HEK293T (cell line): ENCODE measurements around the gene GFOD2.

ENCODE experiments used
- CTCF ChIA-PET: fragments of 350-600 bp; formaldehyde crosslinking; extraction: SDS; loops from one replicate; lab custom pipeline; 2021; ENCODE audit warnings: antibody characterized with exemption, inconsistent platforms; lab: Yijun Ruan, JAX
- POLR2A ChIA-PET: fragments of 350-600 bp; formaldehyde crosslinking; extraction: SDS; loops from one replicate; lab custom pipeline; 2020; ENCODE audit warnings: antibody characterized with exemption, inconsistent platforms; lab: Yijun Ruan, JAX
- DNase-seq: peaks from one replicate; pipeline ENCODE4 v3.0.0; 2012; ENCODE audit warnings: mixed read lengths; ENCODE audit errors: extremely low spot score
- ARNT ChIP-seq: fragments of 450-650 bp; IDR thresholded peaks from 2 replicates; pipeline ENCODE4 v1.6.1; 2017; ENCODE audit warnings: mild to moderate bottlenecking
- BHLHE40 ChIP-seq: fragments of 450-650 bp; IDR thresholded peaks from 2 replicates; pipeline ENCODE4 v1.6.1; 2016; ENCODE audit warnings: mild to moderate bottlenecking, moderate library complexity, borderline replicate concordance
- CTBP1 ChIP-seq: fragments of 450-650 bp; IDR thresholded peaks from 2 replicates; pipeline ENCODE4 v1.6.1; 2016; ENCODE audit warnings: borderline replicate concordance
- ELF4 ChIP-seq: fragments of 450-650 bp; IDR thresholded peaks from 2 replicates; pipeline ENCODE4 v1.6.1; 2017; ENCODE audit warnings: antibody characterized with exemption
- FOXA1 ChIP-seq: fragments of 450-650 bp; IDR thresholded peaks from 2 replicates; pipeline ENCODE4 v1.6.1; 2016; ENCODE audit warnings: mild to moderate bottlenecking
- FOXK2 ChIP-seq: fragments of 450-650 bp; IDR thresholded peaks from 2 replicates; pipeline ENCODE4 v1.6.1; 2016; ENCODE audit warnings: mild to moderate bottlenecking
- FOXM1 ChIP-seq: fragments of 450-650 bp; IDR thresholded peaks from 2 replicates; pipeline ENCODE4 v1.6.1; 2017; ENCODE audit warnings: mild to moderate bottlenecking, borderline replicate concordance
- HDGF ChIP-seq: fragments of 450-650 bp; IDR thresholded peaks from 2 replicates; pipeline ENCODE4 v1.6.1; 2017; ENCODE audit warnings: antibody characterized with exemption, borderline replicate concordance
- L3MBTL2 ChIP-seq: fragments of 450-650 bp; conservative IDR thresholded peaks from 2 replicates; pipeline ENCODE4 v1.6.1; 2016; ENCODE audit warnings: mild to moderate bottlenecking
- LEF1 ChIP-seq: fragments of 450-650 bp; IDR thresholded peaks from 2 replicates; pipeline ENCODE4 v1.6.1; 2017; ENCODE audit warnings: mild to moderate bottlenecking, borderline replicate concordance
- NFRKB ChIP-seq: fragments of 450-650 bp; IDR thresholded peaks from 2 replicates; pipeline ENCODE4 v1.6.1; 2016; ENCODE audit warnings: mild to moderate bottlenecking, moderate library complexity
- SP1 ChIP-seq: fragments of 450-650 bp; IDR thresholded peaks from 2 replicates; pipeline ENCODE4 v1.6.1; 2017
- SUZ12 ChIP-seq: fragments of 450-650 bp; IDR thresholded peaks from 2 replicates; pipeline ENCODE4 v1.6.1; 2016; ENCODE audit warnings: mild to moderate bottlenecking
- TARDBP ChIP-seq: fragments of 450-650 bp; IDR thresholded peaks from 2 replicates; pipeline ENCODE4 v1.6.1; 2016
- ZNF384 ChIP-seq: fragments of 450-650 bp; IDR thresholded peaks from 2 replicates; pipeline ENCODE4 v1.6.1; 2016
- TF ChIP-seq, protein P1 (sequence below): fragments of 450-650 bp; IDR thresholded peaks from 2 replicates; pipeline ENCODE4 v1.6.1; 2016

GFOD2 gene

DNA sequence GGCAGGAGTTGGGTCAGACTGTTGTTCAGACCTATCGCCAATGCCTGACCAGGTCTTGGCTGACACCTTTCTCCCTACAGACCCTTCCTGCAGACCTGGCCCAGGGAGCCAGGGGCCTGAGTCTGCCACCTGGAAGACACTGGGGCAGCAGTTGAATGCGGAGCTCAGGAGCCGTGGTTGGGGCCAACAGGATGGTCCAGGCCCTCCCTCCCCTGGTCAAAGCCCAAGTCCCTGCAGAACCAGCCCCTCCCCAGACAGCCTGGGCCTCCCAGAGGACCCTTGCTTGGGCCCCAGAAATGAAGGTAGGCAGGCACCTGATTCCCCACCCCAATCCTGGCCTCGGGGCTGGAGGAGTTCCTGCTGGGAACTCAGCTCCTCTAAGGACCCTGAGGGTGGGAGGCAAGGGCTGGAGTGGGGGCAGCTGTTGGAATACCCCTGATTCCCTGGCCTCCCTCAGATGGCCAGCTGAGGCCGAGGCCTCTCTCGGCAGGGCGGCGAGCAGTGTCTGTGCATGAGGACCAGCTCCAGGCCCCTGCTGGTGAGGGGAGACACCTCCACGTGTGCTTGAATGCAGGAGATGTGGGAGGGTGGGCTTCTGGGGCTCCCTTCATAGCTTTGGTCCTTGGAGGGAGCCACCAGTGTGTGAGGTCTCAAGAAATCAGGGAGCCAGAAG lies 62.6 kb downstream of the GFOD2 start:
- DNase-seq, result no peak
- POLR2A ChIA-PET, result interaction anchor here (0.8 kb wide), 1 partner anchor 143 kb away, joined by 3 read pairs; no protein-coding TSS in a partner anchor
- TF ChIP-seq, protein P1, sequence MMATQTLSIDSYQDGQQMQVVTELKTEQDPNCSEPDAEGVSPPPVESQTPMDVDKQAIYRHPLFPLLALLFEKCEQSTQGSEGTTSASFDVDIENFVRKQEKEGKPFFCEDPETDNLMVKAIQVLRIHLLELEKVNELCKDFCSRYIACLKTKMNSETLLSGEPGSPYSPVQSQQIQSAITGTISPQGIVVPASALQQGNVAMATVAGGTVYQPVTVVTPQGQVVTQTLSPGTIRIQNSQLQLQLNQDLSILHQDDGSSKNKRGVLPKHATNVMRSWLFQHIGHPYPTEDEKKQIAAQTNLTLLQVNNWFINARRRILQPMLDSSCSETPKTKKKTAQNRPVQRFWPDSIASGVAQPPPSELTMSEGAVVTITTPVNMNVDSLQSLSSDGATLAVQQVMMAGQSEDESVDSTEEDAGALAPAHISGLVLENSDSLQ, result no peak
- TF ChIP-seq FOXA1 (no peak), SP1 (no peak), BHLHE40 (no peak), L3MBTL2 (no peak), FOXM1 (no peak), ARNT (no peak), HDGF (no peak), SUZ12 (no peak), LEF1 (no peak), TARDBP (no peak), ZNF384 (no peak)
- CTCF ChIA-PET, result interaction anchor here (0.7 kb wide), 1 partner anchor 228 kb away, joined by 3 read pairs; no protein-coding TSS in a partner anchor

DNA sequence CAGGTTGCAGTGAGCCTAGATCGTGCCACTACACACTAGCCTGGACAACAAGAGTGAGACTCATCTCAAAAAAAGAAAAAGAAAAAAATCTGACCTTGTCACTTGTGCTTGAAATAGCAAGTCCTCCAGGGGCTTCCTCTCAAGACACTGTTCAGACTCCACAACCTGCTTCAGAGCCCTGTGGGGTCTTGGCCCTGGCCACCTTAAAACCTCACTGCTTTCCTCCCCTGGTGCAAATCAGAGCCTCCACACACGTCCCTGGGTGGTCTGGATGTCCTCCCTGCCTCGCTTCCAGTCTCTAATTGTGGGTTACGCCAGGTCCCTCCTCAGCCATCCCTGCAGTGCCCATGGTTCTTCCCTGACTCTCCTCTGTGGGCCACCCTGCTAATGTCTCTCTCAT lies 63.8 kb downstream of the GFOD2 start:
- no peak for DNase-seq
- CTCF ChIA-PET, result no interaction called here
- TF ChIP-seq, protein P1, result no peak
- TF ChIP-seq BHLHE40 (no peak), LEF1 (no peak), SUZ12 (no peak), FOXK2 (no peak), L3MBTL2 (no peak), SP1 (no peak), TARDBP (no peak), ELF4 (no peak), FOXM1 (no peak), ARNT (no peak)
- POLR2A ChIA-PET, result no interaction called here

DNA sequence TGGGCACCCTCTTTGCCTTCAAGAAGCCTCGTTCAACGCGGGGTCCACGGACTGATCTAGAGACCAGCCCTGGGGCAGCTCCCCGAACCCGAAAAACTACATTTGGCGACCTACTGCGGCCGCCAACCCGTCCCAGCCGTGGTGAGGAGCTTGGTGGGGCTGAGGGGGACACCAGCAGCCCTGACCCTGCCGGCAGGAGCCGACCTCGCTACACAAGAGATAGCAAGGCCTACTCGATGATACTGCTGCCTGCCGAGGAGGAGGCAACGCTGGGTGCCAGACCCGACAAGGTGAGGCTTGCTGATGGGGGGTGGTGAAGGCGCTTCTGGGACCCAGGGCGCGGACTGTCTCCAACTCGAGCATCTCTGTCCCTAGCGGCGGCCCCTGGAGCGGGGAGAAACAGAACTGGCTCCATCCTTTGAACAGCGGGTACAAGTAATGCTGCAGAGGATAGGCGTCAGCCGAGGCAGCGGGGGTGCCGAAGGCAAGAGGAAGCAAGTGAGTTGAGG lies 64.7 kb downstream of the GFOD2 start:
- POLR2A ChIA-PET, result no interaction called here

DNA sequence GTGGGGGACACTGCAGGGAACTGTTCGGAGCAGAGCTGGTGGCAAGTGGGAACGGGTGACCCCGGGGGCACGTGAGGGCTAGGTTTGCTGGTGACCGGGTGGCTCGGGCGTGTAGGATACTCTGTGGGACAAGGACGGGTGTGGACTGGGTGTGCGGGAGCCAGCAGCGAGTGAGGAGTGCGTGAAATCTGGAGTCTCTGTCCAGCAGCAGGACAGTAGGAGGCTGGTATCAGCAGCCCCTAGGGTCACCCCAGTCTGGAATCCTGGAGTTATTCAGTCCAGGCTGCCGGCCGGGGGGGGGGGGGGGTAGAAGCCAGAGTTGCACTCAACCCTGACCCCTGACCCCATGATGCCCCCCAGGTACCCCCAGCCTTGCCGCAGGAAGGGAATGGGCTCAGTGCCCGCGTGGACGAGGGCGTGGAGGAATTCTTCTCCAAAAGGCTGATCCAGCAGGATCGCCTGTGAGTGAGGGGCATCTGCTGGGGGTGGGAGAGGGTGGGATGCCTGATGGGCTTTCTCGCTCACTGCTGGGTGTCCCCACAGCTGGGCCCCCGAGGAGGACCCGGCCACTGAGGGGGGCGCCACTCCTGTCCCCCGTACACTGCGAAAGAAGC lies 65.2 kb downstream of the GFOD2 start:
- TF ChIP-seq ELF4, result no peak
- TF ChIP-seq BHLHE40, result no peak
- no peak for TF ChIP-seq ZNF384
- no peak for TF ChIP-seq SUZ12
- no peak for TF ChIP-seq CTBP1
- no peak for TF ChIP-seq ARNT
- TF ChIP-seq LEF1, result no peak
- TF ChIP-seq HDGF, result no peak
- ChIA-PET POLR2A (no interaction called here), CTCF (no interaction called here)
- no peak for DNase-seq

More for the DNA sequence above, 64.7 kb downstream of the GFOD2 start:
- CTCF ChIA-PET, result no interaction called here
- TF ChIP-seq, protein P1, result no peak
- no peak for TF ChIP-seq SP1
- TF ChIP-seq LEF1, result no peak
- no peak for TF ChIP-seq FOXA1
- no peak for TF ChIP-seq TARDBP
- no peak for TF ChIP-seq NFRKB
- no peak for TF ChIP-seq BHLHE40
- no peak for TF ChIP-seq ARNT
- no peak for TF ChIP-seq ELF4
- DNase-seq, result no peak

DNA sequence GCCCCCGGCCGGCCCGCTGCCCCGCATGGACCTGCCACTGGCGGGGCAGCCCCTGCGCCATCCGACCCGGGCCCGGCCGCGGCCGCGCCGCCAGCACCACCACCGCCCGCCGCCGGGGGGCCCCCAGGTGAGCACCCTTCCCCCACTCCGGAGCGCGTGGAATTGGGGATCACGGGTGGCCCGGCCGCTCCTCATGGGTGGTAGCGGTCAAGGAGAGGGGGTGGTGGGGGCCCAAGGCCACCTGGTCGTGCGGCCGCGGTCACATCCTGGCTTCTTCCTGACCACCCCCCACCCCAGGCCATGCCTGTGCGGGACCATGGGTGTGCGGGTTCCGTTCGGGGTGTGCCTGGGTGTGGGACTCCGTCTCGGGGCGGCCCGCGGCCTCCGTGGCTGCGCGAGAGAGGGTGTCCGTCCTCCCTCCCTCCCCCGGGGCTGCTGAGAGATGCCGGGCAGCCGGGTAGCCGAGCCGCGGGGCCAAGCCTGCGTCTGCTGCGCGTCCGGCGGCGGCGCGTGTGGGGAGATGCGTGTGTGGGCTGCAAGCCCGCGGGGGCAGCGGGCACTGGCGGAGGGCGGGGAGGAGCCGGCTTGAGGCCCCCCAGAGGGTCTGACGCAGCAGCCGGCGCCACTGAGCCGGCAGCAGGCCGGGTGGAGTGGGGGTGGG lies 65.9 kb downstream of the GFOD2 start:
- ChIA-PET POLR2A (interaction anchor here (0.5 to 1.2 kb wide), 3 partner anchors 109 to 213 kb away, joined by 3 to 4 read pairs (median 3); no protein-coding TSS in a partner anchor), CTCF (no interaction called here)
- DNase-seq, result peak; percentile 46
- TF ChIP-seq ARNT (peak; percentile 40; the same call in 1 of the 2 replicates), TARDBP (no peak)
